Measurements from ENCODE around the gene DEPDC5.
"Not testable (repeated sequence)": the region's sequence is repeated elsewhere in the genome, so short reads cannot be mapped to it uniquely, and the experiment has no call there.

DEPDC5 gene

GRCh38 chr22:31753634-31754501 is at the start of gene DEPDC5:
Gene DEPDC5 (plus strand): TSS chr22:31754019. CDS start chr22:31754922, 903 bp downstream.
- H3K9me3 ChIP-seq (ENCODE audit: insufficient read depth, low read length) = no peaks in the 10 kb centered on the region
- H3K4me1 ChIP-seq (ENCODE audit: insufficient read depth, insufficient read length) = no peaks in the 10 kb centered on the region
- H3K36me3 ChIP-seq (ENCODE audit: insufficient read depth, insufficient read length, low read length) = peaks cover 13% of the 10 kb centered on the region
- H3K27me3 ChIP-seq (ENCODE audit: insufficient read depth, insufficient read length) = no peaks in the 10 kb centered on the region
- peak within 1 kb of the TSS; percentile 92 for H3K9ac ChIP-seq (ENCODE audit: insufficient read length, low read depth)
- DNase-seq (ENCODE audit: low read depth, low spot score) = peak; percentile 85
- TF ChIP-seq ZNF274 (IDR thresholded peaks at IDR 0.05; ENCODE audit: low read depth, low read length) (no peak), SUZ12 (IDR thresholded peaks at IDR 0.05; ENCODE audit: extremely low read depth, insufficient read depth, insufficient read length) (no peak), YY1 (IDR thresholded peaks at IDR 0.05; ENCODE audit: insufficient read depth, insufficient read length) (no peak)
- peak within 1 kb of the TSS; percentile 84 for H3K4me3 ChIP-seq (ENCODE audit: insufficient read length, low read depth)

GRCh38 chr22:31707519-31707918 is 46.3 kb upstream of the DEPDC5 start:
- Histone ChIP-seq H3K4me1 (ENCODE audit: insufficient read depth, insufficient read length) (no peaks in the 10 kb centered on the region), H3K9ac (ENCODE audit: insufficient read length, low read depth) (no peak overlapping the region), H3K9me3 (ENCODE audit: insufficient read depth, low read length) (no peaks in the 10 kb centered on the region), H3K36me3 (ENCODE audit: insufficient read depth, insufficient read length, low read length) (peaks cover 43% of the 10 kb centered on the region), H3K27me3 (ENCODE audit: insufficient read depth, insufficient read length) (no peaks in the 10 kb centered on the region), H3K4me3 (ENCODE audit: insufficient read length, low read depth) (no peak overlapping the region)
- DNase-seq (ENCODE audit: low read depth, low spot score) = no peak
- TF ChIP-seq SUZ12 (IDR thresholded peaks at IDR 0.05; ENCODE audit: extremely low read depth, insufficient read depth, insufficient read length) (no peak), YY1 (IDR thresholded peaks at IDR 0.05; ENCODE audit: insufficient read depth, insufficient read length) (no peak), ZNF274 (IDR thresholded peaks at IDR 0.05; ENCODE audit: low read depth, low read length) (no peak)

- not testable (repeated sequence) for H3K27me3 ChIP-seq (ENCODE audit: insufficient read depth, insufficient read length); DNase-seq (ENCODE audit: low read depth, low spot score); H3K4me3 ChIP-seq (ENCODE audit: insufficient read length, low read depth); H3K9ac ChIP-seq (ENCODE audit: insufficient read length, low read depth); H3K9me3 ChIP-seq (ENCODE audit: insufficient read depth, low read length); H3K4me1 ChIP-seq (ENCODE audit: insufficient read depth, insufficient read length)
- peaks cover 59% of the 10 kb centered on the region for H3K36me3 ChIP-seq (ENCODE audit: insufficient read depth, insufficient read length, low read length)
Measured at GRCh38 chr22:31711226-31711625, 42.6 kb upstream of the DEPDC5 start.

- DNase-seq (ENCODE audit: low read depth, low spot score) = no peak
- TF ChIP-seq YY1 (IDR thresholded peaks at IDR 0.05; ENCODE audit: insufficient read depth, insufficient read length) (no peak), ZNF274 (IDR thresholded peaks at IDR 0.05; ENCODE audit: low read depth, low read length) (no peak), SUZ12 (IDR thresholded peaks at IDR 0.05; ENCODE audit: extremely low read depth, insufficient read depth, insufficient read length) (no peak)
- Histone ChIP-seq H3K27me3 (ENCODE audit: insufficient read depth, insufficient read length) (no peaks in the 10 kb centered on the region), H3K4me3 (ENCODE audit: insufficient read length, low read depth) (no peak overlapping the region), H3K4me1 (ENCODE audit: insufficient read depth, insufficient read length) (no peaks in the 10 kb centered on the region), H3K9me3 (ENCODE audit: insufficient read depth, low read length) (no peaks in the 10 kb centered on the region), H3K36me3 (ENCODE audit: insufficient read depth, insufficient read length, low read length) (peaks cover 80% of the 10 kb centered on the region), H3K9ac (ENCODE audit: insufficient read length, low read depth) (no peak overlapping the region)
Measured at GRCh38 chr22:31715147-31715778, 38.6 kb upstream of the DEPDC5 start.

DNA sequence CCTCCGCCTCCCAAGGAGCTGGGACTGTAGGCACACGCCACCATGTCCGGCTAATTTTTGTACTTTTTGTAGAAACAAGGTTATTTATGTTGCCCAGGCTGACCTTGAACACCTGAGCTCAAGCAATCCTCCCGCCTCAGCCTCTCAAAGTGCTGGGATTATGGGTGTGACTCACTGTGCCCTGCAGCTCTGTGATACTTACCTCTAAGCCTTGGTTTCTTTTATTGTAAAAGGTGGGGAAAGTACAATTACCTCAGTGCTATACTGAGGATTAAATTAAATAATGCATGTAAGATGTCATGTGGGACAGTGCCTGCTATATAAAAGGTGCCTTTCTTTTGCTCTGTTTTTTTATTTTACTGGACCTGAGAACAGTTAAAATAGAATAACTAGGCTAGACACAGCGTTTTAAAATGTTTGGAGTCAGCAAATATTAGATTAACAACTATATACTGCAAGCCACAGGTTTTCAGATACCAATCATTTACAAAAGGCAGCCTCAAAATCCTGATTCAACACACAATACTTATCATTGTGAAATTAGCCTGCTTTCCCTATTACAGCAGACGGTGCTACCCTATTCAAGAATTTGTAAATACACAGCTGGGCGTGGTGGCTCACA is 33.9 kb upstream of the DEPDC5 start:
- H3K27me3 ChIP-seq (ENCODE audit: insufficient read depth, insufficient read length) = no peaks in the 10 kb centered on the region
- peaks cover 76% of the 10 kb centered on the region for H3K36me3 ChIP-seq (ENCODE audit: insufficient read depth, insufficient read length, low read length)
- DNase-seq (ENCODE audit: low read depth, low spot score) = no peak
- H3K9ac ChIP-seq (ENCODE audit: insufficient read length, low read depth) = no peak overlapping the region
- no peak for TF ChIP-seq ZNF274 (IDR thresholded peaks at IDR 0.05; ENCODE audit: low read depth, low read length)
- H3K9me3 ChIP-seq (ENCODE audit: insufficient read depth, low read length) = no peaks in the 10 kb centered on the region
- H3K4me3 ChIP-seq (ENCODE audit: insufficient read length, low read depth) = no peak overlapping the region
- peaks cover 2% of the 10 kb centered on the region for H3K4me1 ChIP-seq (ENCODE audit: insufficient read depth, insufficient read length)

- no peaks in the 10 kb centered on the region for H3K27me3 ChIP-seq (ENCODE audit: insufficient read depth, insufficient read length)
- H3K9ac ChIP-seq (ENCODE audit: insufficient read length, low read depth) = no peak overlapping the region
- no peaks in the 10 kb centered on the region for H3K9me3 ChIP-seq (ENCODE audit: insufficient read depth, low read length)
- H3K4me1 ChIP-seq (ENCODE audit: insufficient read depth, insufficient read length) = peaks cover 2% of the 10 kb centered on the region
- H3K4me3 ChIP-seq (ENCODE audit: insufficient read length, low read depth) = no peak overlapping the region
- TF ChIP-seq SUZ12 (IDR thresholded peaks at IDR 0.05; ENCODE audit: extremely low read depth, insufficient read depth, insufficient read length) (no peak), ZNF274 (IDR thresholded peaks at IDR 0.05; ENCODE audit: low read depth, low read length) (no peak), YY1 (IDR thresholded peaks at IDR 0.05; ENCODE audit: insufficient read depth, insufficient read length) (no peak)
- peaks cover 72% of the 10 kb centered on the region for H3K36me3 ChIP-seq (ENCODE audit: insufficient read depth, insufficient read length, low read length)
- no peak for DNase-seq (ENCODE audit: low read depth, low spot score)
Measured at GRCh38 chr22:31723723-31724122, 30.1 kb upstream of the DEPDC5 start.

DNA sequence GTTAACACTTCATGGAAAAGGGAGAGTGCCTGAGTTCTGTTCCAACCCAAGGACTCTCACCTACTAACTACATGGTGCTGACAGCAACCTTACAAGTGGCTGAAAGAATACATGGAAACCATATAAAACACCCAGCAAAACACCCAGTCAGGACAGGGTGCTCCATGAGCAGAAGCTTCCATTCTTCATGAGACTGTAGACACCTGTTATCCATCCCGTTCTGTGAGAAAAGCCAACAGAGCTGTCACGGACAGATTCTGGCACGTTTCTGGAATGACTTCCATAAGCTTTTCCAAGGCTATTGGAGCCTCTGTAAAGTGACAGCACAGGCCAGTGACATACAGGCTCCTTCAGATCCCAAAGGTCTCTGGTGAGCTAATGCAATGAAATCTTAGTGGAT is 27.1 kb upstream of the DEPDC5 start:
- no peak for TF ChIP-seq SUZ12 (IDR thresholded peaks at IDR 0.05; ENCODE audit: extremely low read depth, insufficient read depth, insufficient read length)
- no peak for TF ChIP-seq YY1 (IDR thresholded peaks at IDR 0.05; ENCODE audit: insufficient read depth, insufficient read length)
- no peak for TF ChIP-seq ZNF274 (IDR thresholded peaks at IDR 0.05; ENCODE audit: low read depth, low read length)
- DNase-seq (ENCODE audit: low read depth, low spot score) = no peak

More for the DNA sequence above, 27.1 kb upstream of the DEPDC5 start:
- Histone ChIP-seq H3K36me3 (ENCODE audit: insufficient read depth, insufficient read length, low read length) (peaks cover 59% of the 10 kb centered on the region), H3K4me1 (ENCODE audit: insufficient read depth, insufficient read length) (peaks cover 2% of the 10 kb centered on the region), H3K9me3 (ENCODE audit: insufficient read depth, low read length) (no peaks in the 10 kb centered on the region), H3K4me3 (ENCODE audit: insufficient read length, low read depth) (no peak overlapping the region), H3K9ac (ENCODE audit: insufficient read length, low read depth) (no peak overlapping the region), H3K27me3 (ENCODE audit: insufficient read depth, insufficient read length) (no peaks in the 10 kb centered on the region)

Data from NT2/D1 (cell line).